Natural killer cell treated with Interleukin-12 subunit alpha and Interleukin-12 subunit beta and Interleukin-15 and Interleukin-18, amount 100 ng/mL, for 72 hours (primary cell): ENCODE measurements around the gene DCAF7. TPM values are rescaled to one million over a fixed set of nuclear protein-coding genes. Genes with fewer than 3 reads are reported as not detected.
A peak's percentile ranks its signal among the peaks of the same experiment; 100 is the strongest.

Experiments
- ATAC-seq, 2 donors: fragments of 150-1000 bp; cut with Tn5 transposase in 1 of 2; sonication (Bioruptor Pico), chemical (Tn5 transposase) in 1 of 2; 2 replicates each; pipeline ENCODE4 v1.10.0; 2021
- DNase-seq: peaks from one replicate; pipeline ENCODE4 v3.0.0; 2022; ENCODE audit warnings: low spot score
- H3K27ac Mint-ChIP-seq, 2 donors: 1 replicate in 1 of 2; 2 replicates in 1 of 2; pipeline ENCODE4 v1.8.0; 2022; ENCODE audit warnings: mixed read lengths in 2 of 2, mild to moderate bottlenecking in 1 of 2, moderate library complexity in 1 of 2
- H3K27me3 Mint-ChIP-seq, 2 donors: 1 replicate in 1 of 2; 2 replicates in 1 of 2; pipeline ENCODE4 v1.8.0; 2022; ENCODE audit warnings: mixed read lengths in 2 of 2
- H3K36me3 Mint-ChIP-seq: one replicate; pipeline ENCODE4 v1.8.0; 2022; ENCODE audit warnings: mixed read lengths
- H3K4me1 Mint-ChIP-seq, 2 donors: 1 replicate in 1 of 2; 2 replicates in 1 of 2; pipeline ENCODE4 v1.8.0; 2022; ENCODE audit warnings: low read depth in 2 of 2, mixed read lengths in 2 of 2, mild to moderate bottlenecking in 1 of 2
- H3K4me3 Mint-ChIP-seq: one replicate; pipeline ENCODE4 v1.8.0; 2022; ENCODE audit warnings: mixed read lengths
- H3K9me3 Mint-ChIP-seq: 2 replicates; pipeline ENCODE4 v1.8.0; 2022; ENCODE audit warnings: mixed read lengths
- total RNA-seq, 2 donors: library from RNA; stranded (reverse); gene quantifications; one replicate each; pipeline ENCODE4 v1.2.3, GENCODE V29; 2022

DCAF7 gene
- total RNA-seq, 2 donors from 2014 or later = 100 to 107 TPM

DNA sequence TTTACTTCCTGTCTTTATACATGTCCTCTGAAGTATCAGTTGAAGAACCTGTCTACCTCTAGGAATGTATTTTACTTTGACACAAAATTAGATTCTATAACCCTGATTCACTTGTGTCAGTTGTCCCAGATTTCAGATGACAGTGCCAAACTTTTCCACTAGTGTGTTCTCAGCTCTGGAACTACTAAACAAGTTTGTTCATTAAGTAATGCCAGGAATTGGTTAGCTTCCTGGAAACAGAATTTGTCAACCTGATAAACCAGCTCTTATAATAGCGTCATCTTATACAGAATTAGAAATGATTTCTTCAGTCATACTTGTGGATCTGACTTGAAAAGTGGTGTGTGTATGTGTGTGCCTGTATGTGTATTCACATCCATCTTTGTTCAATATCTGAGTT is 79.3 kb downstream of the DCAF7 start:
- H3K27me3 Mint-ChIP-seq = no peaks in the 10 kb centered on the region
- H3K27ac Mint-ChIP-seq = no peak overlapping the region
- DNase-seq (no peak), ATAC-seq (no peak)
- H3K4me3 Mint-ChIP-seq = no peak overlapping the region
- H3K36me3 Mint-ChIP-seq = peaks cover 10% of the 10 kb centered on the region
- H3K9me3 Mint-ChIP-seq = no peaks in the 10 kb centered on the region
- H3K4me1 Mint-ChIP-seq = peaks cover 20 to 29% of the 10 kb centered on the region in 2 donors

DNA sequence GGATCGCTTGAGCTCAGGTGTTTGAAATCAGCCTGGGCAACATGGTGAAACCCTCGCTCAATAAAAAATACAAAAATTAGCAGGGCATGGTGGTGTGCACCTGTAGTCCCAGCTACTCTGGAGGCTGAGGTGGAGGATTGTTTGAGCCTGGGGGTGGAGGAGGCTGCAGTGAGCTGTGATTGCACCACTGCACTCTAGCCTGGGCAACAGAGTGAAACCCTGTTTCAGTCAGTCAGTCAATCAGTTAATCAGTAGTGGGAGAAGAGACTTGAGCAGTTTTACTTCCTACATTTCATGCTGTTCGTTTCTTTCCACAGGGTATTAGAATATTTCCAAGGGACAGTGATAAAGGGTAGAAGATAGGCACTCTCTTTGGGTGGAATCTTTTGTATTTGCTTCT is 80.8 kb downstream of the DCAF7 start:
- Mint-ChIP-seq H3K4me3 (no peak overlapping the region), H3K27me3 (no peaks in the 10 kb centered on the region), H3K9me3 (no peaks in the 10 kb centered on the region), H3K27ac (no peak overlapping the region), H3K4me1 (peaks cover 16 to 26% of the 10 kb centered on the region in 2 donors), H3K36me3 (peaks cover 15% of the 10 kb centered on the region)
- DNase-seq (no peak), ATAC-seq (no peak)

DNA sequence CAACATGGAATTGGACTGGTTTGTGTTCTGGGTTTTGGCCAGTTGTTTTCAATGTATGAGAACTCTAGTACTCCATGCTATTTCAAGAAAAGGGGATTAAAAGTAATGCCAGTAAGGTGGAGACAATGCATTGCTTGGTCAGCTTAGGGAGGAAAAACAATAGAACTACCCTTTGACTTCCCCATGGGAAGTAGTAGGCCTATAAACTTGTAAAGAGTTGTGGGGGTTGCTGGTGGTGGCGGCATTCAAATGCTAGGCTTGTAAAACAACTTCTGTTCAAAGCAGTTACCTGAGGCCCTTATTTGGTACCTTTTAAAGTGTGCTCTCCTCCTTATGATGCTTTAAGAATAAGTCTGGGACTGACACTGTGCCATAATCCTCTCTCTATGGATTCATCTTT is 81.3 kb downstream of the DCAF7 start:
- Mint-ChIP-seq H3K4me1 (peaks cover 16 to 25% of the 10 kb centered on the region in 2 donors), H3K27ac (no peak overlapping the region), H3K9me3 (no peaks in the 10 kb centered on the region)

DNA sequence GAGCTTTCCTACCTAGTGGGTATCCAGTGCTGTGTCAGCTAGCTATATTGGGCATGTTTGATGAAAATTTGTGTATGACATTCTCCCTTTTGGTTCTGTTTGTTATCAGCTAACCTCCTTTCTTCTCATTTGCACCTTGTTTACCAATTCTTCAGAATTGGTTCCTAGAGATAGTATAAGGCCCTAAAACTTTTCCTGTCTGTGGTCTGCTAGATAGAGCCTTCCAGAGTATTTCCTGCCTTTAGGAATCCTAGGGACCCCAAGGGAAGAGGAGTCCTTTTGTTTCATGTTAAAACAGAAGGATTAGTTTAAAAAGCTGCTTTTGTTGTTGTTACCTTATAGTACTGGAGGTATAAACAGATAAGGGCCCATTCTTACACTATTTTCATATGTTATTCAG is 83.5 kb downstream of the DCAF7 start:
- H3K27ac Mint-ChIP-seq = peak overlapping the region; percentile 39 to 72
- H3K9me3 Mint-ChIP-seq = no peaks in the 10 kb centered on the region
- no peak overlapping the region for H3K4me3 Mint-ChIP-seq
- DNase-seq = no peak
- H3K36me3 Mint-ChIP-seq = peaks cover 21% of the 10 kb centered on the region
- no peaks in the 10 kb centered on the region for H3K27me3 Mint-ChIP-seq
- peaks cover 16 to 24% of the 10 kb centered on the region in 2 donors for H3K4me1 Mint-ChIP-seq
- no peak for ATAC-seq

More for the DNA sequence above, 81.3 kb downstream of the DCAF7 start:
- DNase-seq (no peak), ATAC-seq (no peak)
- Mint-ChIP-seq H3K36me3 (peaks cover 20% of the 10 kb centered on the region), H3K27me3 (no peaks in the 10 kb centered on the region), H3K4me3 (no peak overlapping the region)

DNA sequence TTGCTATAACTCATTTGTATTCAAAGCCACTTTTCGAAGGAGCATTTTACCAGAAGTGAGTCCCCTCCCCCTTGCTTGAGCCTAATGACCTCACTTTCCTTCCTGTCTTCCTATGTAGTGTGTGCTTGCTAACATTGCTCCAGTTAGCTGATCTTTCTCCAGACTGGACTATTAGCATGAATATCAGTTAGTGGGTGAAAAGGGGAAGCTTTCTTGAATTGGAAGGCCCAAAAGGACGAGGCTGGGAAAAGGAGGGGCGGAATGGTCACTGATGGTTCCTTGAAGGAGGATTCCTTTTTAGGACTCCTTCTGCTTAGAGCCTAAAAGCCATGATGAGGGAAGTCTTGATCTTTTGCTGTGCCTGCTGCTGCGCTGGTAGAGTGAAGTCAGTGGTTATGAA is 83.9 kb downstream of the DCAF7 start:
- no peak for ATAC-seq
- H3K27ac Mint-ChIP-seq = peak overlapping the region; percentile 39 to 72
- H3K27me3 Mint-ChIP-seq = no peaks in the 10 kb centered on the region
- H3K9me3 Mint-ChIP-seq = no peaks in the 10 kb centered on the region
- DNase-seq = no peak
- no peak overlapping the region for H3K4me3 Mint-ChIP-seq
- peaks cover 21% of the 10 kb centered on the region for H3K36me3 Mint-ChIP-seq
- peaks cover 16 to 24% of the 10 kb centered on the region in 2 donors for H3K4me1 Mint-ChIP-seq

DNA sequence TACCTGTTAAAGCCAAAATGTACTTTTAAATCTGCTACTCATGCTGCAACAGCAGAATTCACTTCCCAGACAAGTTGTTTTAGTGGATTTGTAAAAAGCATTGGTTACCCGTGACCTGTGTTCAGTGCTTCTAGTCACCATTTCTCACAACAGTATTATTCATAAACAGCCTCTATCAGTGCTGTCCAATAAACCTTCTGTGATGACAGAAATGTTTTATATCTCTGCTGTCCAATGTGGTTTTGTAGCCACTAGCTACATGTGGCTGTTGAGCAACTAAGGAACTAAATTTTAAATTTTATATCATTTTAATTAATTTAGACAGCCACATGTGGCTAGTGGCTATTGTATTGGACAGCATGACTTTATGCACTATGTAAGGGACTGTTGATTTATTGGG is 84.5 kb downstream of the DCAF7 start:
- H3K4me1 Mint-ChIP-seq = peaks cover 16 to 24% of the 10 kb centered on the region in 2 donors
- no peaks in the 10 kb centered on the region for H3K9me3 Mint-ChIP-seq
- peaks cover 21% of the 10 kb centered on the region for H3K36me3 Mint-ChIP-seq
- no peaks in the 10 kb centered on the region for H3K27me3 Mint-ChIP-seq
- DNase-seq (no peak), ATAC-seq (no peak)
- peak overlapping the region in 1 of 2 donors; percentile 72 for H3K27ac Mint-ChIP-seq
- no peak overlapping the region for H3K4me3 Mint-ChIP-seq

DNA sequence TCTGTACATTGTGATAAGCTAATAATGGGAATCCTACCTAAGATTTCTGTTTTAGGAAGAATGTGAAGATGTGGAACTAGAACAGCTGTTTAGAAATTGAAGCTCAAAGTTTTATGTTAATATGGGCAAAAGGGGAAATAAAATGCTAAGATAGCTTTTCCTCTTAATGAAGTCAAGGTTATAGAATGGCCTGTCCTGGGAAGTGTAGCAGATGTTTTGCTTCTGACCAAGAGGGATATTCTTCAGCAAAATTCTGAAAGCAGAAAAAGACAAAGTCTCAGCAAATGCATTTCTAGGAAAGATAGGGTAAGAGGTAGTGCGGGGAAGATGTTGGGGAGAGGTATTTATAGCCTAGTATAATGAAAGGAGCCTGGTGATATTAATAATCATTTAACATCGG is 85.0 kb downstream of the DCAF7 start:
- Mint-ChIP-seq H3K27ac (no peak overlapping the region), H3K36me3 (peaks cover 21% of the 10 kb centered on the region), H3K9me3 (no peaks in the 10 kb centered on the region), H3K4me3 (no peak overlapping the region), H3K4me1 (peaks cover 16 to 24% of the 10 kb centered on the region in 2 donors), H3K27me3 (no peaks in the 10 kb centered on the region)
- ATAC-seq (no peak), DNase-seq (no peak)

DNA sequence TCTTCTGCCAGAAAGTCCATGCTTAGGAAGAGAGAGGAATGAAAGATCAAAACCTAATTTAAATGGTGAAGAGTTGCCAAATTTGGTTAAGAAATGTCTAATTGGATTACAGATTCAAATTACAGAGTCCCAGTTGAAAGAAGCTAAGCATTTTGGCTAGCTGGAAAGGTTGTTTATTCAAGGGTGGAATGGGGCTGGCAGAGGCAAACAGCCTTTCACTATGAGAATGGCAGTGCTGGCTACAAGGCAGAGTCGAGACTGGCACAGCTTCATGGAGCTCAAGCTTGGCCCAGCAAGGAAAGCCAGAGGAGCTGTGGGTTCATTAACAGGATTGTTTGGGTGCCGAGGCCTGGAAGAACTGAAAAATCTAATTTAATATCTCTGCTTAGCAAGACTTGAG is 85.5 kb downstream of the DCAF7 start:
- Mint-ChIP-seq H3K27ac (no peak overlapping the region), H3K27me3 (no peaks in the 10 kb centered on the region), H3K9me3 (no peaks in the 10 kb centered on the region), H3K36me3 (peaks cover 21% of the 10 kb centered on the region), H3K4me3 (no peak overlapping the region), H3K4me1 (peaks cover 16 to 21% of the 10 kb centered on the region in 2 donors)
- ATAC-seq (no peak), DNase-seq (no peak)

DNA sequence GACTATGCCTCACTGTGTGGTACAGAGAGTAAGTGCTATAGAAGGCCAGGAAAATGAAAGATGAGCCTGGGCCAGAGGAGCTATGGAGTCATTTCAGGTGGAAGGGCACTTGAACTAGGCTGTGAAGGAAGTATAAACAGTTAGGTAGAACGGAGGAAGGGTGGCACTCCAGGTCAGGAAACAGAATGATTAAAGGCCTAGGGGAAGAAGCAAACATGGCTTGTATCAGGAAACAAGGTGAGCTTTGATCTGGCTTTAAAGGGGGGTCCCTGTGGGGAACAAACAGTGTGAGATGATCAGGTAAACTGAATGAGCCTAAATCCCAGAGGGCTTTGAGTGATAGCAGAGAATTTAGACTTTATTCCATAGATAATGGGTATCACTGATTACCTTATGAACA is 88.8 kb downstream of the DCAF7 start:
- Mint-ChIP-seq H3K4me1 (peaks cover 8 to 11% of the 10 kb centered on the region in 2 donors), H3K36me3 (peaks cover 16% of the 10 kb centered on the region), H3K9me3 (no peaks in the 10 kb centered on the region), H3K27me3 (no peaks in the 10 kb centered on the region), H3K4me3 (no peak overlapping the region), H3K27ac (peak overlapping the region in 1 of 2 donors; percentile 49)
- no peak for DNase-seq
- no peak for ATAC-seq

DNA sequence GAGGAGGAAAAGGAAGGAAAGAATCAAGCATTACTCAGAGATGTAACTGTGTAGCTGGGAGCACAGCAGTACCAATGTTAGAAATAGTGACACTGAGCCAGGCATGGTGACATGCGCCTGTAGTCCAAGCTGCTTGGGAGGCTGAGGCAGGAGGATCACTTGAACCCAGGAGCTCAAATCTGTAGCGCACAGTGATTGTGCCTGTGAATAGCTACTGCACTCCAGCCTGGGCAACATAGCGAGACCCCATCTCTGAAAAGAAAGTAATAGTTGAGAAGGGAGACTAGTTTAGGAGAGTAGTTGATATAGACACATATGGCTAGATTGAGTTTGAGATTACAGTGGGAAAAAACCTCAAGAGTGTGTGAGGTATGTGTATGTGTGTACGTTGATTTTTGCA is 89.8 kb downstream of the DCAF7 start:
- no peaks in the 10 kb centered on the region for H3K9me3 Mint-ChIP-seq
- peaks cover 10% of the 10 kb centered on the region for H3K36me3 Mint-ChIP-seq
- DNase-seq = no peak
- no peaks in the 10 kb centered on the region for H3K27me3 Mint-ChIP-seq
- ATAC-seq = no peak
- peaks cover 5 to 8% of the 10 kb centered on the region in 2 donors for H3K4me1 Mint-ChIP-seq
- no peak overlapping the region for H3K4me3 Mint-ChIP-seq
- no peak overlapping the region for H3K27ac Mint-ChIP-seq

DNA sequence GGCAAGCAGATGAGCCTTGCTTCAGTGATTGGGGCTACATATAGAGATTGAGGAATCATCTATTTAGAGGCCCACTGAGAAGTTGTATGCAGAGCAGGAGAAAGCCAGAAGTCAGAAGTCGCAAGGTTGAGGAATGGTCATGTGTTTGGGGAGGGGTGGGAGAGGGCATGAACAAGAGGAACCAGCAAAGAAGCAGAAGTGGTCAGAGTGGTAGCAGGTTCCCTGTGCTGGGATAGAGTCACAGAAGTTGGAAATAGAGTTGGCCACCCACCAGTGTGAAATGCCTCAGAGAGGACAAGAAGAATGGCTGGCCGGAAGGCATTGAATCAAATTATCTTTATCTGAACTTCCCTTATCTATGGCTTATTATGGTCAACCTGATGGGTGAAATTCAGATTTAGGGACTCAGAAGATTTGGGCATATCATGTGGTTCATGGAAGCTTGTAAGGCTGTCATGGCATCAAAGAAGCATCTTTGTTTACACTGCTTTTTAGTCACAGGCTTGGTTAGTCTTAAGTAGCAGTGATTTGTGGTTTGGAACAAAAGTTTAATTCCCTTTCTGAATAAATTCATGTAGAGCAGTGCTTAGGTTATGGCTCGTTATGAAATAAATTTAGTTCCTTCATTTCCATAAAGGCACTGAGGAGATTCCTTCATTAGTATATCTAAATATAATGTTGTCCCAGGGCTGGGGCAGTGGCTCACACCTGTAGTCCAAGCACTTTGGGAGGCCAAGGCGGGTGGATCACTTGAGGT is 91.6 kb downstream of the DCAF7 start:
- DNase-seq (no peak), ATAC-seq (no peak)
- H3K9me3 Mint-ChIP-seq = no peaks in the 10 kb centered on the region
- H3K4me1 Mint-ChIP-seq = peaks cover 4 to 16% of the 10 kb centered on the region in 2 donors
- H3K27me3 Mint-ChIP-seq = no peaks in the 10 kb centered on the region
- no peaks in the 10 kb centered on the region for H3K36me3 Mint-ChIP-seq
- no peak overlapping the region for H3K27ac Mint-ChIP-seq
- no peak overlapping the region for H3K4me3 Mint-ChIP-seq

Other genes starting within 250 kb of the DCAF7 start
- gene CYB561, start 104.2 kb upstream of the DCAF7 start, total RNA-seq = 1 to 10 TPM; 3.2 to 7.9 TPM
- not detected for gene ACE, start 73.4 kb upstream of the DCAF7 start, total RNA-seq
- gene KCNH6, start 27.1 kb upstream of the DCAF7 start, total RNA-seq = not detected
- 10 to 100 TPM; 21.0 to 26.7 TPM for gene TACO1, start 50.4 kb downstream of the DCAF7 start, total RNA-seq
- gene MAP3K3, start 71.9 kb downstream of the DCAF7 start, total RNA-seq = 10 to 100 TPM; 38.2 to 52.0 TPM
- gene LIMD2, start 149.6 kb downstream of the DCAF7 start, total RNA-seq = 100 to 1,000 TPM; 114 to 185 TPM
- gene STRADA, start 191.3 kb downstream of the DCAF7 start, total RNA-seq = 10 to 100 TPM; 59.5 to 86.5 TPM
- gene CCDC47, start 223.1 kb downstream of the DCAF7 start, total RNA-seq = 100 to 1,000 TPM in 1 of 2 donors, 10 to 100 TPM in 1; 72.6 to 102 TPM
- gene DDX42, start 223.7 kb downstream of the DCAF7 start, total RNA-seq = 100 to 1,000 TPM; 107 to 161 TPM